Skeletal muscle tissue (tissue), 4 donors: ENCODE data around the gene CHST15. TPM values are rescaled to one million over a fixed set of nuclear protein-coding genes. Genes with fewer than 3 reads are reported as not detected.

Experiments
- H3K27ac ChIP-seq: one replicate; pipeline ENCODE4 v1.7.0; 2013; ENCODE audit warnings: mild to moderate bottlenecking, low read depth, low read length, inconsistent platforms
- H3K27me3 ChIP-seq, 3 donors: one replicate each; pipeline ENCODE4 v1.7.0; 2013; ENCODE audit warnings: low read length in 3 of 3; ENCODE audit not compliant: control insufficient read depth in 3 of 3, insufficient read depth in 3 of 3
- H3K36me3 ChIP-seq, 3 donors: one replicate each; pipeline ENCODE4 v1.7.0; 2013; ENCODE audit warnings: low read length in 3 of 3; ENCODE audit not compliant: control insufficient read depth in 3 of 3, insufficient read depth in 3 of 3
- H3K4me1 ChIP-seq, 3 donors: one replicate each; pipeline ENCODE4 v1.7.0; 2013; ENCODE audit warnings: low read length in 3 of 3, mild to moderate bottlenecking in 3 of 3; ENCODE audit not compliant: control insufficient read depth in 3 of 3, insufficient read depth in 3 of 3
- H3K4me3 ChIP-seq, 3 donors: one replicate each; pipeline ENCODE4 v1.7.0; 2013; ENCODE audit warnings: low read length in 3 of 3
- H3K9ac ChIP-seq, 3 donors: one replicate each; pipeline ENCODE4 v1.7.0; 2013; ENCODE audit warnings: low read length in 3 of 3, mild to moderate bottlenecking in 3 of 3, moderate library complexity in 2 of 3, low read depth in 1 of 3
- H3K9me3 ChIP-seq, 3 donors: one replicate each; pipeline ENCODE4 v1.7.0; 2013; ENCODE audit warnings: low read length in 3 of 3; ENCODE audit not compliant: control insufficient read depth in 3 of 3
- total RNA-seq: library from RNA; depleted of rRNA; stranded (reverse); fragments of >200 nt; gene quantifications from one replicate; pipeline ENCODE4 v1.2.3, GENCODE V29; 2014
- donor health status: Osteomylitis.

CHST15 gene
- total RNA-seq, 1 donor from 2014 or later, result 19.3 TPM

DNA sequence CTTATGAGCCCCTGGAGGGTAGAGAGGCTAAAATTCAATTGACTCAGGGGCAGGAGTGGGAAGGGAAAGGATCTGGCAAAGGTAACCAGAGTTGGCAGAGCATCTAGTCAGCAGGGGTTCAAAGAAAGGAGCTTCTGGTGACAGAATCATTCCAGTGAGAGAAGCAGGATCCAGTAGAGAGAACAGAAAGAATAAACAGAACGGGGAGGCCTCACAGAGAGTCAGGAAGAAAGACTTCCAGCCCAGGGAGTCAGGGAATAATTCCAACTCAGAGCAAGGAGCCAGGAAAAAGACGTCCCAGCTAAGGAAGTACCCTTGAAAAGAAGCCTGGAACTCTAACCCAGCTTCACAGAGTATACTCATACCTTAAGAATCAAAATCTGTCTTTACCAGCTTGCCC, 135.2 kb downstream of the CHST15 start:
- H3K9me3 ChIP-seq, result no peaks in the 10 kb centered on the region
- H3K27me3 ChIP-seq, result peaks cover 0 to 10% (median 0%) of the 10 kb centered on the region in 3 donors
- H3K36me3 ChIP-seq, result no peaks in the 10 kb centered on the region
- H3K4me3 ChIP-seq, result no peak overlapping the region
- H3K27ac ChIP-seq, result no peak overlapping the region
- H3K9ac ChIP-seq, result no peak overlapping the region
- no peaks in the 10 kb centered on the region for H3K4me1 ChIP-seq

Other genes with a start within 250 kb of the CHST15 start
- gene CPXM2, start 201.8 kb downstream of the CHST15 start, total RNA-seq, result 0.52 TPM